ENCODE measurements around the gene VPS13C.
"Not testable (repeated sequence)": the region's sequence is repeated elsewhere in the genome, so short reads cannot be mapped to it uniquely, and the experiment has no call there.

The VPS13C gene

GRCh38 chr15:62075595-62076277 is 15.5 kb upstream of the VPS13C start:
- DNase-seq, result no peak

- no peak for DNase-seq
These were observed 11.6 kb upstream of the VPS13C start for GRCh38 chr15:62071711-62072308.

GRCh38 chr15:62069551-62069950 is 9.3 kb upstream of the VPS13C start:
- DNase-seq, result no peak

- no peak for DNase-seq
These were observed 8.5 kb upstream of the VPS13C start for GRCh38 chr15:62068810-62069167.

- peak; percentile 26 to 42 for DNase-seq
These were observed 8.0 kb upstream of the VPS13C start for GRCh38 chr15:62068071-62068809.

GRCh38 chr15:62067448-62068044 is 7.3 kb upstream of the VPS13C start:
- DNase-seq, result peak; percentile 27 to 36

GRCh38 chr15:62066663-62067447 is 6.6 kb upstream of the VPS13C start, which contains the start of gene C2CD4A:
Gene C2CD4A, plus strand, starts transcription at chr15:62066977. Its CDS starts 637 bp downstream, at chr15:62067614.
- DNase-seq, result peak; percentile 64 to 68

- no peak for DNase-seq
These were observed 3.8 kb upstream of the VPS13C start for GRCh38 chr15:62063825-62064635.

- no peak for DNase-seq
These were observed 641 bp upstream of the VPS13C start for GRCh38 chr15:62060896-62061280.

GRCh38 chr15:62059816-62060112 is 483 bp downstream of the VPS13C start:
- peak; percentile 57 to 64 for DNase-seq

- no peak for DNase-seq
These were observed 985 bp downstream of the VPS13C start for GRCh38 chr15:62059108-62059815.

- no peak for DNase-seq
These were observed 1.8 kb downstream of the VPS13C start for GRCh38 chr15:62058327-62059028.

GRCh38 chr15:62057341-62057980 is 2.8 kb downstream of the VPS13C start:
- DNase-seq, result no peak

- DNase-seq, result no peak
These were observed 5.3 kb downstream of the VPS13C start for GRCh38 chr15:62054979-62055378.

GRCh38 chr15:62053439-62054085 is 6.7 kb downstream of the VPS13C start:
- no peak for DNase-seq

GRCh38 chr15:62052713-62053112 is 7.5 kb downstream of the VPS13C start:
- DNase-seq, result no peak

GRCh38 chr15:62051166-62051565 is 9.1 kb downstream of the VPS13C start:
- no peak for DNase-seq

- DNase-seq, result no peak
These were observed 10.1 kb downstream of the VPS13C start for GRCh38 chr15:62050115-62050514.

- DNase-seq, result not testable (repeated sequence)
These were observed 12.0 kb downstream of the VPS13C start for GRCh38 chr15:62048254-62048653.

Data from stimulated activated CD4-positive, alpha-beta T cell treated with anti-CD3 and anti-CD28 coated beads, Interleukin-2, amount 100 ng/mL, for 24 hours (primary cell).